Cardiac septum (tissue), 1 donor: Measurements from ENCODE around the gene PIK3R6. TPM values are rescaled to one million over a fixed set of nuclear protein-coding genes. Genes with fewer than 3 reads are reported as not detected.
"Not testable (repeated sequence)": the region's sequence is repeated elsewhere in the genome, so short reads cannot be mapped to it uniquely, and the experiment has no call there.

Source experiments
- DNase-seq: peaks from one replicate; pipeline ENCODE4 v3.0.0-alpha.2; 2020; ENCODE audit warnings: low spot score
- intact Hi-C: fragments of 100-400 bp; cut with DNase I; formaldehyde crosslinking; loops from one replicate; pipeline ENCODE4 v1.14.0; 2022
- total RNA-seq: library from RNA; stranded (reverse); fragmentation: NEBNext Ultra II Directional; extraction: Animal tissue kit (Norgen Biotek cat#: 25700); gene quantifications from one replicate; pipeline ENCODE4 v1.2.1, GENCODE V29; 2021
- donor health status: DM: no; HTN: no; CAD: no.

The PIK3R6 gene
- total RNA-seq, 1 donor from 2014 or later = 1.00 TPM

- intact Hi-C loops = loop anchor here (5.0 kb wide), 1 partner anchor 37 kb away; no protein-coding TSS in a partner anchor
- peak; percentile 65 for DNase-seq
These were observed 7.6 kb downstream of the PIK3R6 start for GRCh38 chr17:8859804-8860430.

GRCh38 chr17:8859027-8859803 is 8.3 kb downstream of the PIK3R6 start:
- intact Hi-C loops = loop anchor here (5.0 kb wide), 1 partner anchor 38 kb away; no protein-coding TSS in a partner anchor
- peak; percentile 63 for DNase-seq

GRCh38 chr17:8857919-8858318 is 9.6 kb downstream of the PIK3R6 start:
- intact Hi-C loops = loop anchor here (5.0 kb wide), 1 partner anchor 39 kb away; no protein-coding TSS in a partner anchor
- DNase-seq = peak; percentile 78

GRCh38 chr17:8856869-8857575 is 10.5 kb downstream of the PIK3R6 start:
- DNase-seq = peak; percentile 36
- intact Hi-C loops = loop anchor here (5.0 kb wide), 1 partner anchor 40 kb away; no protein-coding TSS in a partner anchor

GRCh38 chr17:8856205-8856603 is 11.3 kb downstream of the PIK3R6 start:
- DNase-seq = not testable (repeated sequence)
- intact Hi-C loops = loop anchor here (5.0 kb wide), 1 partner anchor 41 kb away; no protein-coding TSS in a partner anchor

- peak; percentile 46 for DNase-seq
- intact Hi-C loops = loop anchor here (5.0 kb wide), 1 partner anchor 42 kb away; no protein-coding TSS in a partner anchor
These were observed 11.8 kb downstream of the PIK3R6 start for GRCh38 chr17:8855477-8856204.

GRCh38 chr17:8851600-8851999 is 15.9 kb downstream of the PIK3R6 start:
- peak; percentile 20 for DNase-seq
- intact Hi-C loops = no loop called here

GRCh38 chr17:8849311-8850041 is 18.0 kb downstream of the PIK3R6 start:
- intact Hi-C loops = no loop called here
- DNase-seq = peak; percentile 15

- intact Hi-C loops = no loop called here
- no peak for DNase-seq
These were observed 19.6 kb downstream of the PIK3R6 start for GRCh38 chr17:8847891-8848290.

GRCh38 chr17:8846768-8847211 is 20.7 kb downstream of the PIK3R6 start:
- intact Hi-C loops = no loop called here
- DNase-seq = no peak

GRCh38 chr17:8844229-8845218 is 22.9 kb downstream of the PIK3R6 start:
- no peak for DNase-seq
- intact Hi-C loops = no loop called here

- intact Hi-C loops = no loop called here
- no peak for DNase-seq
These were observed 24.1 kb downstream of the PIK3R6 start for GRCh38 chr17:8843344-8843743.

- no peak for DNase-seq
- intact Hi-C loops = no loop called here
These were observed 25.6 kb downstream of the PIK3R6 start for GRCh38 chr17:8841844-8842243.

GRCh38 chr17:8839410-8839935 is 28.0 kb downstream of the PIK3R6 start:
- intact Hi-C loops = no loop called here
- DNase-seq = no peak

GRCh38 chr17:8838551-8839095 is 28.9 kb downstream of the PIK3R6 start:
- intact Hi-C loops = no loop called here
- no peak for DNase-seq

- no peak for DNase-seq
- intact Hi-C loops = no loop called here
These were observed 29.9 kb downstream of the PIK3R6 start for GRCh38 chr17:8837563-8838075.
